ENCODE results near the gene SALL3. TPM values are rescaled to one million over a fixed set of nuclear protein-coding genes. Genes with fewer than 3 reads are reported as not detected.

The SALL3 gene
- total RNA-seq, 2 experiments from 2014 or later, result not detected

GRCh38 chr18:78979056-78979729 is 425 bp upstream of the SALL3 start:
- Mint-ChIP-seq H3K4me1 (peaks cover 13% of the 10 kb centered on the region), H3K36me3 (ENCODE audit: low read depth) (peaks cover 9% of the 10 kb centered on the region), H3K4me3 (no peak overlapping the region), H3K9me3 (no peaks in the 10 kb centered on the region), H3K27ac (no peak overlapping the region), H3K27me3 (peaks cover 66% of the 10 kb centered on the region)
- ChIA-PET CTCF (no interaction called here), POLR2A (no interaction called here)
- DNase-seq, result no peak

- ChIA-PET POLR2A (no interaction called here), CTCF (no interaction called here)
- H3K4me3 Mint-ChIP-seq, result no peak overlapping the region
- no peak for DNase-seq
- no peak overlapping the region for H3K27ac Mint-ChIP-seq
- peaks cover 11% of the 10 kb centered on the region for H3K4me1 Mint-ChIP-seq
- H3K36me3 Mint-ChIP-seq (ENCODE audit: low read depth), result peaks cover 9% of the 10 kb centered on the region
- H3K27me3 Mint-ChIP-seq, result peaks cover 67% of the 10 kb centered on the region
- no peaks in the 10 kb centered on the region for H3K9me3 Mint-ChIP-seq
Measured at GRCh38 chr18:78980279-78980771, 707 bp downstream of the SALL3 start.

DNA sequence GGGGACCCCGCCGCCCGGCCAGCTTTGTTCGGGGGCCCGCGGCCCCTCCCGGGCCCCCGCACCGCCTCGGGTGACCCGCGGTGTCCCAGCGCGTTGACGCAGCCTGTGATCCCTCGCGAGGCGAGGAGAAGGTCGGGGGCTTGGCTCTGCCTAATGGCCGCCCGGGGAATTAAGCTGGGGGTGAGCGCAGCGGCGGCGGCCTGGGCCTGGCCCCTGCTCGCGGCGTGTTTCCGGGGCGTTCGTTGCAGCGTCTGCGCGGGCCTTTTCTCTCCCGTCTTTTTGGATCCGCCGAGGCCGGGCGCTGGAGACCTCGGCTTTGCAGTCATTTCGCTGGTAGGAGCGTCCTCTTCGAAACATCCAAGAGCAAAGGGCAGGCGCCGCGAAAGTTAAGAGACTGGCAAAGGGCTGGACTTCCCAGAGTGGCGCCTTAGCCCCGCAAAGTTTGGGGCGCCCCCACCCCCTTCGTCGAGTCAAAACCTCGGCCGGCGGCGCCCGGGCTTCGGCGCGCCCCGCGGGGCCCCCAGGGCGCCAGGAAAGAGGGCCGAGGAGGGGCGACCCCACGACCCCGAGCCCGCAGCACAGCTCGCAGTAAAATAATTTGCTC is 1.3 kb downstream of the SALL3 start:
- DNase-seq, result no peak
- CTCF ChIA-PET, result no interaction called here
- H3K27me3 Mint-ChIP-seq, result peaks cover 67% of the 10 kb centered on the region
- POLR2A ChIA-PET, result no interaction called here
- H3K27ac Mint-ChIP-seq, result no peak overlapping the region
- peaks cover 15% of the 10 kb centered on the region for H3K4me1 Mint-ChIP-seq
- H3K9me3 Mint-ChIP-seq, result no peaks in the 10 kb centered on the region
- H3K36me3 Mint-ChIP-seq (ENCODE audit: low read depth), result peaks cover 9% of the 10 kb centered on the region
- no peak overlapping the region for H3K4me3 Mint-ChIP-seq

DNA sequence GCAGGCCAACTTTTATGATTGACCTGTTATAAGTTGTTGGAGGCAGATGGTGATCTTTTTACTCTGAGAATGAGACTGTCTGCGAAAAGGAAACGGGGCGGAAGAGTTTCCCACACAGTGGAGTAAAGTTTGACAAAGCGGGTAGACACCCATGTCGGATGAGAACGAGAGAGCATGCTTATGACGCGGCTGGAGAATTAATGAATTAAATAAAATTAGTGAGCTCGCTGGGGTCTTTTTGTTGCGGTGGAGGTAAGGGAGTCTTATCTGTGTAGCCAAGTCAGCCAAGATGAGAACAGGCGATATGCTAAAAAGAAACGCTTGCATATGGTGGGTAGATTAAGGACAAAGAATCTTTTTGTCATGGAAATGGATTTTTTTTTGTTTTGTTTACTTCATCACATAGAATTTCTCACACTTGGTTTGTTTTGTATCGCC is 1.8 kb downstream of the SALL3 start:
- H3K9me3 Mint-ChIP-seq, result no peaks in the 10 kb centered on the region
- H3K4me3 Mint-ChIP-seq, result peak overlapping the region; percentile 24
- H3K36me3 Mint-ChIP-seq (ENCODE audit: low read depth), result peaks cover 9% of the 10 kb centered on the region
- DNase-seq, result no peak
- peak overlapping the region; percentile 48 for H3K27ac Mint-ChIP-seq
- CTCF ChIA-PET, result no interaction called here
- H3K27me3 Mint-ChIP-seq, result peaks cover 67% of the 10 kb centered on the region
- H3K4me1 Mint-ChIP-seq, result peaks cover 15% of the 10 kb centered on the region
- POLR2A ChIA-PET, result no interaction called here

DNA sequence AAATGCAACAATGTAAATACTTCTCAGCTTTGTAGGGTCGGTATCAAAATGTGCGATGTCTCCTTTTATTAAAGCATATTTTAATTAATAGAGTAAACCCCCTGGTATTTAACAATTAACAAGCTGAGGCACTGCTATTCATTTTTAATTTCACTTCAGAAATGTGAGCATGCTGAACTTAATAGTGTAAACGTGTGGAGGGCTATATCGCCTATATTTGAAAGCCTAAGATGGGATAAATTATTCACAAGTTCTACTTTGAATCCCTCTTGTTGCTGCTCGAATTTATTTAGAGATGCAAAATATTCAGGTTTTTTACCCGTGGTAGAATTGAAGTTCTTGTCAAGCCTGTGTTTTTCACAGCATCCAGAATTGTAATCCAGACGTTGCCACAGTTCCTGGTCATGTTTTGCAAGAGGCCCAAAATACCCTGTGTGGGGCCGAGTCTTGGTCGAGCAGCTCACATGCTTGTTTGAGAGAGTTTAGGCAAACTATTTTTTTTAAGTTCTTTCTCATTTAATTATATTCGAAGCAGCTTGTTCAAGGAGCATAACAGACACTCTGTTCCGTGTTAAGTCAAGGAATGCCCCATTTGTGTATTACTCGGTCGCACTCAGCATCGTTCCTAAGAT is 2.5 kb downstream of the SALL3 start:
- ChIA-PET CTCF (no interaction called here), POLR2A (no interaction called here)
- Mint-ChIP-seq H3K27me3 (peaks cover 65% of the 10 kb centered on the region), H3K4me3 (peak overlapping the region; percentile 24), H3K27ac (no peak overlapping the region), H3K9me3 (no peaks in the 10 kb centered on the region), H3K36me3 (ENCODE audit: low read depth) (peaks cover 9% of the 10 kb centered on the region), H3K4me1 (peaks cover 15% of the 10 kb centered on the region)
- DNase-seq, result no peak

GRCh38 chr18:78983512-78983911 is 3.9 kb downstream of the SALL3 start:
- ChIA-PET POLR2A (no interaction called here), CTCF (interaction anchor here (0.9 to 1.1 kb wide), 2 partner anchors 14 to 108 kb away, joined by 3 read pairs; no protein-coding TSS in a partner anchor)
- Mint-ChIP-seq H3K27me3 (peaks cover 64% of the 10 kb centered on the region), H3K27ac (no peak overlapping the region), H3K4me1 (peaks cover 10% of the 10 kb centered on the region), H3K4me3 (no peak overlapping the region), H3K36me3 (ENCODE audit: low read depth) (peaks cover 6% of the 10 kb centered on the region), H3K9me3 (no peaks in the 10 kb centered on the region)
- no peak for DNase-seq

- Mint-ChIP-seq H3K4me3 (no peak overlapping the region), H3K4me1 (peaks cover 9% of the 10 kb centered on the region), H3K27ac (no peak overlapping the region), H3K27me3 (peaks cover 67% of the 10 kb centered on the region), H3K9me3 (no peaks in the 10 kb centered on the region), H3K36me3 (ENCODE audit: low read depth) (peaks cover 6% of the 10 kb centered on the region)
- peak; percentile 32 for DNase-seq
- ChIA-PET POLR2A (no interaction called here), CTCF (no interaction called here)
Measured at GRCh38 chr18:78984941-78985784, 5.5 kb downstream of the SALL3 start.

GRCh38 chr18:78986018-78986481 is 6.4 kb downstream of the SALL3 start:
- H3K9me3 Mint-ChIP-seq, result no peaks in the 10 kb centered on the region
- POLR2A ChIA-PET, result no interaction called here
- H3K36me3 Mint-ChIP-seq (ENCODE audit: low read depth), result peaks cover 6% of the 10 kb centered on the region
- no peak for DNase-seq
- H3K27me3 Mint-ChIP-seq, result peaks cover 65% of the 10 kb centered on the region
- H3K4me1 Mint-ChIP-seq, result peaks cover 9% of the 10 kb centered on the region
- no peak overlapping the region for H3K4me3 Mint-ChIP-seq
- CTCF ChIA-PET, result interaction anchor here (1.0 kb wide), 1 partner anchor 19 kb away, joined by 4 read pairs; no protein-coding TSS in a partner anchor
- H3K27ac Mint-ChIP-seq, result no peak overlapping the region

DNA sequence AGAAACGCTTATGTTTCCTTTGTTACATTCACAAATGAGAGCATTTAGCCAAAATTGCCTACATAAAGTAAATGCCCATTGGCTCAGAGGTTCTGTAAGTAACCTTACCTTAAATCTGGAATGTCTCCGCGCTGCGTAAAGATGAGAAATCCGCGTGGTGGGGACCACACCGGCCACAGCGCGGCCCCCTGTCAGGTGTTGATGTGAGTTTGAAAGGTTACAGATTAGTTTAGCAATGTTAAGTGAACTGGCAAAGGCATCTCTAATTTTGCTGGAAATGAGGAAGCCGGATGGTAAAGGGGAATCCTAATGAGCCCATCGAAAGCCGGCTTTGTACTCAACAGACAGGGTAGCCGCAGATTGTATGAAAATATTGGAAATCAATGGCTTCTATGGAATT is 11.8 kb downstream of the SALL3 start:
- no peaks in the 10 kb centered on the region for H3K4me1 Mint-ChIP-seq
- ChIA-PET POLR2A (no interaction called here), CTCF (no interaction called here)
- DNase-seq, result no peak
- no peak overlapping the region for H3K4me3 Mint-ChIP-seq
- peaks cover 20% of the 10 kb centered on the region for H3K27me3 Mint-ChIP-seq
- no peak overlapping the region for H3K27ac Mint-ChIP-seq
- no peaks in the 10 kb centered on the region for H3K36me3 Mint-ChIP-seq (ENCODE audit: low read depth)
- peaks cover 2% of the 10 kb centered on the region for H3K9me3 Mint-ChIP-seq

DNA sequence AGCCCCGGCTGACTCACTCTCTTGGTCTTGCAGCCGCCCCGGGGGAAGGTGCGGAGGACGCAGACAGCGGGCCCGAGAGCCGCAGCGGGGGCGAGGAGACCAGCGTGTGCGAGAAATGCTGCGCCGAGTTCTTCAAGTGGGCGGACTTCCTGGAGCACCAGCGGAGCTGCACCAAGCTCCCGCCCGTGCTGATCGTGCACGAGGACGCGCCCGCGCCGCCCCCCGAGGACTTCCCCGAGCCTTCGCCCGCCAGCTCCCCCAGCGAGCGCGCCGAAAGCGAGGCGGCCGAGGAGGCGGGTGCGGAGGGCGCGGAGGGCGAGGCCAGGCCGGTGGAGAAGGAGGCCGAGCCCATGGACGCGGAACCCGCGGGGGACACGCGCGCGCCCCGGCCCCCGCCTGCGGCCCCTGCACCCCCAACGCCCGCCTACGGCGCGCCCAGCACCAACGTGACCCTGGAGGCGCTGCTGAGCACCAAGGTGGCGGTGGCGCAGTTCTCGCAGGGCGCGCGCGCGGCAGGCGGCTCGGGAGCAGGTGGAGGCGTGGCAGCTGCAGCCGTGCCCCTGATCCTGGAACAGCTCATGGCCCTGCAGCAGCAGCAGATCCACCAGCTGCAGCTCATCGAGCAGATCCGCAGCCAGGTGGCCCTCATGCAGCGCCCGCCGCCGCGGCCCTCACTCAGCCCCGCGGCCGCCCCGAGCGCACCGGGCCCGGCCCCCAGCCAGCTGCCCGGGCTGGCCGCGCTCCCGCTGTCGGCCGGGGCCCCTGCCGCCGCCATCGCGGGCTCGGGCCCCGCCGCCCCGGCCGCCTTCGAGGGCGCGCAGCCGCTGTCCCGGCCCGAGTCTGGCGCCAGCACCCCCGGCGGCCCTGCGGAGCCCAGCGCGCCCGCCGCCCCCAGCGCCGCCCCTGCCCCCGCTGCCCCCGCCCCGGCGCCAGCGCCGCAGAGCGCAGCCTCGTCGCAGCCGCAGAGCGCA is 12.7 kb downstream of the SALL3 start:
- H3K36me3 Mint-ChIP-seq (ENCODE audit: low read depth), result no peaks in the 10 kb centered on the region
- ChIA-PET CTCF (no interaction called here), POLR2A (no interaction called here)
- no peak overlapping the region for H3K4me3 Mint-ChIP-seq
- H3K27me3 Mint-ChIP-seq, result peaks cover 13% of the 10 kb centered on the region
- H3K4me1 Mint-ChIP-seq, result no peaks in the 10 kb centered on the region
- no peak overlapping the region for H3K27ac Mint-ChIP-seq
- DNase-seq, result no peak
- peaks cover 2% of the 10 kb centered on the region for H3K9me3 Mint-ChIP-seq

GRCh38 chr18:78993014-78993926 is 13.7 kb downstream of the SALL3 start:
- no peak overlapping the region for H3K4me3 Mint-ChIP-seq
- no peaks in the 10 kb centered on the region for H3K4me1 Mint-ChIP-seq
- no peak overlapping the region for H3K27ac Mint-ChIP-seq
- H3K9me3 Mint-ChIP-seq, result peaks cover 2% of the 10 kb centered on the region
- no peaks in the 10 kb centered on the region for H3K36me3 Mint-ChIP-seq (ENCODE audit: low read depth)
- ChIA-PET POLR2A (no interaction called here), CTCF (no interaction called here)
- no peak for DNase-seq
- H3K27me3 Mint-ChIP-seq, result peaks cover 7% of the 10 kb centered on the region
